GM19372 (cell line): ENCODE measurements around the gene PACS1.
"Not testable (repeated sequence)": the region's sequence is repeated elsewhere in the genome, so short reads cannot be mapped to it uniquely, and the experiment has no call there.

Source experiments
- ATAC-seq: cut with Tn5 transposase; IDR thresholded peaks from one replicate; pipeline ENCODE4 v1.9.1; 2021; ENCODE audit warnings: mild to moderate bottlenecking, low read depth, moderate library complexity; ENCODE audit not compliant: unreplicated experiment

The PACS1 gene

GRCh38 chr11:66266378-66267038, 196.4 kb downstream of the PACS1 start:
- no peak for ATAC-seq

DNA sequence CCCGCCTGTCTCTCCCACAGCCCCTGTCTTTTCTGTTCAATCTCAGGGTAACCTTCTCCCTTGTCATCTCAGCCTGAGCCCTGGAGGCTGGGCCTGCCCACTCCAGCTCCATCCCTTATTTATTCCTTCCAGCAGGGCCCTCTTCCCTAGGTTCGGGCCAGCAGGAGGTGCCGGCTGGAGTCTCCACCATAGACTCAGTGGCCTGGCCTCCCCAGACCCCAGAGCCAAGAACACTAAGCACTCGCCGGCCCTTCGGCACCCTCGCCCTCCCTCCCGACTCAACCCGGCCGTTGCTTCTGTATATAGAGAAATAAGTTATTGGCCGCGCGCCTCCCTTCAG, 196.9 kb downstream of the PACS1 start:
- no peak for ATAC-seq

DNA sequence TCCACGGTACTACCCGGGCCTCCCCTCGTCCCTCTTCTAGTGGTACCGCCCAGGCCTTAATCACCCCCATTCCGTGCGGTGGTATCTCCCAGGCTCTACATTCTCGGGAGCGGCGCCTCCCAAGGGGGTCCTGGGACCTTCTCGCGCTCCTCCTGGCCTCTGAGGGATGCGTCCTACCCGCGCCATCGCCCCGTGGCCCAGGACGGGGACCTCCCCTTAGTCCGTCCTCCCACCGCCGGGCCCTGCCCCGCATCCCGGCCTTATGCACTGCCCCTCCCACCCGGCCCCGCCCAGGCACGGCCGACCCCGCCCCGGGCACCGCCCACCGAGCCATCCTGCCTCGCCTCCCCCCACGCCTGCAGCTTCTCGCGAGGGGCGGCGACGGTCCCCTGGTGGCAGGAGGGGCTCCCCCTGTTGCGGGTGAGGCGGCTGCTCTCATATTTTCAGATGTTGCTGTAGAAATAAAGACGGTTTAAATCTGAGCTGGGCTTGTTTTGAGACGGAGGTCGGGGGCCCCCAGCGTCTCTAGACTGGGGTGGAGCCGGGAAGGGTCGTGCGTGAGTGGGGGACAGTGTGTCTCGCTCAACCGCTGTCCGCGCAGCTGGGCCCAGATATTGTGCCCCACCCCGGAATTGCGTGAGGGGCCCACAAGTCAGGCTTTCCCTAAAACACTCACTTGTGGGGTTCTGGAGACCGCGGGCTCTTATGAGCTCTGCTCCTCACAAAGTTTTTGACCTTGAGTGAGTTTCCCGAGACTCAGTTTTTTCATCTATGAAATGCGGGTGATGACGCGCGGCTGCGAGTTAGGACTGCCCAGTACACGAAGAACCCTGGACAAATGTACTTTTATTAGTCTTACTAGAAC, 197.5 kb downstream of the PACS1 start:
- peak; percentile 43 for ATAC-seq

DNA sequence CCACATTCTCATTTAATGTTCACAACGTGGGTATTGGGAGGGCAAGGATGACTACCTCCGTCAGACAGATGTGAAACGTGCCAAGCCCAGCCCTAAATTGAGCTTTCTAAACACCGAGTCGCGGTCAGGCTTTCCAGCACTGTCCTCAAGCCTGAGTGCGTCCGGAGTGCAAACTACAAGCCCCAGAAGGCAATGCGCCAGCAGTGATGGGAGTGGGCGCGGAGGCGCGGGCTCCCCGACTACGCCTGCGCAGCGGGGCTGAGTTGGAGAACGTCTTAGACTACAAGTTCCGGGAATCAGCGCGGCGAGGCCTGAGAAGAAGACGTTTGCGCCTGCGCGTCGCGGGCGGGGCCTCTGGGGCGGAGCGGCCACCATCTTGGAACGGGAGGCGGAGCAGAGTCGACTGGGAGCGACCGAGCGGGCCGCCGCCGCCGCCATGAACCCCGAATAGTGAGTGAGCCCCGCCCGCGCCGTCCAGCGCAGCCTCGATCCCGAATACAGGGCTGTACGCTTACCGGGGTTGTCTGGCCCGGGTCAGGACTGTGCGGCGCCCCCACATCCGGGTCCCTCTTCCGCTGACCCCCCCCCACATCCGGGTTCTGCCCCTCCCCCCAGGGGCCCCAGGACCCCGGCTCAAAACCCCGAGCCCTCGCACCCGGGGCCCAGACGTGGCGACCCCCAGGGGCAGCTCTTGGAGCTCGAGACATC, 198.3 kb downstream of the PACS1 start, which contains the start of gene RAB1B:
RAB1B (plus strand) TSS at position 396 of the 708 bp plus-strand sequence; CDS start at position 437, 41 bp downstream.
- peak; percentile 81 for ATAC-seq

- ATAC-seq: no peak
Measured at GRCh38 chr11:66268952-66269905, 199.2 kb downstream of the PACS1 start.

DNA sequence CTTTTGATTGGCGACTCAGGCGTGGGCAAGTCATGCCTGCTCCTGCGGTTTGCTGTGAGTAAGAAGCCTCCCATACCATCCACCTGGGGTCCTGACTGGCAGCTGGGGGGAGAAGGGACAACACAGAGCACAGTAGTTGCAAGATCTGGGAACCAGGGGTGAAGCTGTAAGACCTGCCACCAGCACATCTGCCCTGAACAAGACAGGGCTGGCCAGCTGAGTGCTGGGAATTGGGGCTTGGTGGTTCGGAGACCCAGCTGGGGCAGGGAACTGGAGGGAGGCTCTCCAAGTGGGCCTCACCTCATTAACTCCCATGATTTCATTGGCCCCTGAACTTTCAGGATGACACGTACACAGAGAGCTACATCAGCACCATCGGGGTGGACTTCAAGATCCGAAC, 201.7 kb downstream of the PACS1 start:
- ATAC-seq: no peak

GRCh38 chr11:66272596-66272995, 202.5 kb downstream of the PACS1 start:
- no peak for ATAC-seq

GRCh38 chr11:66274219-66274618, 204.1 kb downstream of the PACS1 start:
- ATAC-seq: no peak

DNA sequence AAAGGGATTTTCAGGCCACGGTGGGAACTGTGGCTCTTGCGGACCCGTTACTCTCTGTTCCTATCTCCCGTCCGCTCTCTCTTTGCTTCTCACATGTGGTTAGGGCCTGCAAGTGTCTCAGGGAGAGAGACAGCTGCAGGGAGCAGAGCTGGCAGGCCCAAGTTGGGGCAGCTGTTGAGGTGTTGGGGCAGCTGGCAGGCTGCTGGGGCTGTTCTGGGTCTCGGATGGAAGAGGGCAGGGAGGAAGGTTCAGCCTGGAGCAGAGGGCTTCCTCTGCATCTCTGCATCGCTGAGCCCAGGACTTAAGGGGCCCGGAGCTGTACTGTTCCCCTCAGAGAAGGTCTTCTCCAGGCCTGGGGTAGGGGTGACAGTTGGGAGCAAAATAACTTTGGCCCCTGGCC, 205.3 kb downstream of the PACS1 start:
- no peak for ATAC-seq

GRCh38 chr11:66275984-66276612, 206.0 kb downstream of the PACS1 start:
- no peak for ATAC-seq

- not testable (repeated sequence) for ATAC-seq
Measured at GRCh38 chr11:66276619-66277018, 206.5 kb downstream of the PACS1 start.

GRCh38 chr11:66277064-66277463, 207.0 kb downstream of the PACS1 start:
- not testable (repeated sequence) for ATAC-seq

DNA sequence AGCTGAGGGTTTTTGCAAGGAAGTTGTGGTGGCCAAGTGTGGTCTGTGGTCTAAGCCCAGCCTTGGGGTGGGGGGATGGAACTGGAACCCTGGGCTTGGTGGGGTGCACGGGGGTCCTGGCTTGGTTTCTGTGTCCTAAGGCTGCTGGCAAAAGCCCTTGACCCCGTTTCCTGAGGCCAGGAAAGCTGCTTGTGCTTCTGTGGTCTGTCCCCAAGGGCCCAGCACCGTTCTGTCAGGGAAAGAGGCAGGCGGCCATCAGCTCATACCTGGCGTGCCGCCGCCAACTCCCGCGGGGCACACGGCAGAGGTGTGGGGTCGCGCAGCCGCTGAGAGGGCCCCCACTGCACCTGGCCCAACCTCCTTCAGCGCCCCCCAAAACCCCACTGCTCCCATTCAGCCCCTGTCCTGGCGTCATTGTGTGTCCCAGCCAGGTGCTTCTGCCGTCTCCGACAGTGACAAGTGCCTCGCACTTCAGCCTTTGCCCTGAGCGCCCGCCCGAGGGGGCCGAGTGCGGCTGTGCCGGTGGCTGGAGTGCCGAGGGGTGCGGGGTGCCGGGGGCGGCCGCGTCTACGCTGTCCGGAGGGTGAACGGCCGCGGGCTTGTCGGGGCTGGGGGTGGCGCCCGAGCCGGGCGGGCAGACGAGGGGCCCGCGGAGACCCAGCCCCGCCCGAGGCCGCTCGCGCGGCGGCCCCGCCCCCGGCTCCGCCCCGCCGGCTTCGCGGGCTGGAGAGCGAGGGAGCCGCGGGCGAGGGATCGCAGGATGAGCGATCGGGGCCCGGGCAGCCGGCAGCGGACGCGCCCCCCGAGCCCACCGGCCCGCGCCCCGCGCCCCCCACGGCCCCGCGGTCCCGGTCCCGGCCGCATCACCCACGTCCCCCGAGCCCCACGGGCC, 207.6 kb downstream of the PACS1 start, which contains the start of gene CNIH2:
CNIH2 (plus strand) TSS at position 705 of the 892 bp plus-strand sequence. CDS start 282 bp downstream, outside the sequence.
- no peak for ATAC-seq

- no peak for ATAC-seq
Measured at GRCh38 chr11:66278363-66279091, 208.5 kb downstream of the PACS1 start.

GRCh38 chr11:66279092-66279734, 209.1 kb downstream of the PACS1 start:
- no peak for ATAC-seq

DNA sequence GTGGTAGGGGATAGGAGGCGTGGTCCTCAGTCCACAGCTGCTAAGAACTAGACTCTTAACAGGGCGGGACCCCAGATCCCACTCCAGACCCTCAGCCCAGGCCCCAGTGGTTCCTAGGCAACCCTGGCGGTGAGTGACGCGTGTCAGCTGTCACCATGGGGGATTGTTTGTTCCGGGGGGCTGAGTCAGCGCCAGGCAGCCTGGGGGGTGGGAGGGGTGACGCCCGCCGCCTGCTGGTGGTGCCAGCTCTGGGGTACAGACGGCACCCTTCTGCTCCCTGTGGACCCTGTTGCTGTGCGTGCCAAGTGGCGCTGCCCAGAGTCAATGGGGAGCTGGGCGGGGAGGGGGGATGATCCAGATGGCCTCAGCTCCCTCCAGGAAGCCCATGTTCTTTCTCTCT, 210.4 kb downstream of the PACS1 start:
- ATAC-seq: no peak

DNA sequence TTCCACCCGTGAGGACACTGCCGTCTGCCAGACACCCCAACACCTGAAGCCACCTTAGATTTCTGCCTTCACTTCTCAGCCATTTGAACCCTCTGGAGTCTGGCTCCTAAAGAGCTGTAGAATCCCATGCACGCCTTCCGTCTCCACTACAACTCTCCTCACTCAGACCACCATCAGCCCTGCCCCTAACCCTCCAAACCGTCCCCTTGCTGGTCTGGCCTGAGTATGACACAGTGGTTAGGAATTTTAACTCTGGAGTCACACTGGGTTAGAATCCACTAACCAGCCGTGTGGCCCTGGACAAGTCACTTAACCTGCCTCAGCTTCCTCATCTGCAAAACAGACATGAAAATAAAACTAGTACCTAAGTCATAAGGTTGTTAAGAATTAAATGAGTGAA, 210.9 kb downstream of the PACS1 start:
- ATAC-seq: no peak
